GM12874 (cell line): ENCODE measurements around the gene PIK3R5.

Experiments
- TF ChIP-seq, protein P1 (sequence below): IDR thresholded peaks from 2 replicates; pipeline ENCODE4 v1.5.1; 2011; ENCODE audit warnings: low read depth, mild to moderate bottlenecking, control low read depth, low read length, moderate library complexity; ENCODE audit not compliant: insufficient read depth

Gene PIK3R5

DNA sequence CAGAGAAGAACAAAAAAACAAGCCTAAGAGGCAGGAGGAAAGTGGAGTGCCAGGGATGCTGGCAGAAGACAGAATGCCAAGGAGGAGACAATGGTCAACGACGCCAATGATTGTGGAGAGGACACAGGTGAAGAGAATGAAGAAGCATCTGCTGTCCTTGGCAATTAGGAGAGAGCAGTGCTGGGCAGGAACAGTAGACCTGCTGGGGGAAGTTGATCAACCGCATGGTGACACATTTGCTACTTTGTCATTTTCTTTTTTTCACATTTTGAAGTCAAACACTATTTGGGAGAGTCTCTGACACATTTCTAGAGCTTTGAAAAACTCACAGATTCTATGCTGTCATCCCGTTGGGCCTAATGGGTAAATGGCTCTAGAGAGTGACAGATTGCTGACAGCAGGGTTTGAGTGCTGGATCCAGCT lies 97.0 kb downstream of the PIK3R5 start:
- TF ChIP-seq, protein P1, sequence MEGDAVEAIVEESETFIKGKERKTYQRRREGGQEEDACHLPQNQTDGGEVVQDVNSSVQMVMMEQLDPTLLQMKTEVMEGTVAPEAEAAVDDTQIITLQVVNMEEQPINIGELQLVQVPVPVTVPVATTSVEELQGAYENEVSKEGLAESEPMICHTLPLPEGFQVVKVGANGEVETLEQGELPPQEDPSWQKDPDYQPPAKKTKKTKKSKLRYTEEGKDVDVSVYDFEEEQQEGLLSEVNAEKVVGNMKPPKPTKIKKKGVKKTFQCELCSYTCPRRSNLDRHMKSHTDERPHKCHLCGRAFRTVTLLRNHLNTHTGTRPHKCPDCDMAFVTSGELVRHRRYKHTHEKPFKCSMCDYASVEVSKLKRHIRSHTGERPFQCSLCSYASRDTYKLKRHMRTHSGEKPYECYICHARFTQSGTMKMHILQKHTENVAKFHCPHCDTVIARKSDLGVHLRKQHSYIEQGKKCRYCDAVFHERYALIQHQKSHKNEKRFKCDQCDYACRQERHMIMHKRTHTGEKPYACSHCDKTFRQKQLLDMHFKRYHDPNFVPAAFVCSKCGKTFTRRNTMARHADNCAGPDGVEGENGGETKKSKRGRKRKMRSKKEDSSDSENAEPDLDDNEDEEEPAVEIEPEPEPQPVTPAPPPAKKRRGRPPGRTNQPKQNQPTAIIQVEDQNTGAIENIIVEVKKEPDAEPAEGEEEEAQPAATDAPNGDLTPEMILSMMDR, result no peak

DNA sequence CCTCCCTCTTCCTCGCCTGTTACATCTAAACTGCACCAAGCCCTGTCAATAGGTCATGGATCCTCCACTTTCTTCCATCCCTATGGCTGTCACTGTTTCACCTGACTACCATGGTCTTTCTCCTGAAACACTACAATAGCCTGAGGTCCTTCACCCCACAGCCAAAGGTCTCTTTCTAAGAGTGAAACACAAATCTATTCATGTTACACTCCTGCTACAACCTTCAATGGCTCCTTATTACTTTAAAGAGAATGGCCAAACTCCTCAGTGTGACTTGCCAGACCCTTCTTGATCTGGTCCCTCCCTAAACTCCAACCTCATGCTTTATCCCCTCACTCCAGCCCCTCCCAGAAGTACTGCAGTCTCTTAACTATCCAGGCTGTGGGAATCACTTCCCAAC lies 97.4 kb downstream of the PIK3R5 start:
- TF ChIP-seq, protein P1, result no peak

DNA sequence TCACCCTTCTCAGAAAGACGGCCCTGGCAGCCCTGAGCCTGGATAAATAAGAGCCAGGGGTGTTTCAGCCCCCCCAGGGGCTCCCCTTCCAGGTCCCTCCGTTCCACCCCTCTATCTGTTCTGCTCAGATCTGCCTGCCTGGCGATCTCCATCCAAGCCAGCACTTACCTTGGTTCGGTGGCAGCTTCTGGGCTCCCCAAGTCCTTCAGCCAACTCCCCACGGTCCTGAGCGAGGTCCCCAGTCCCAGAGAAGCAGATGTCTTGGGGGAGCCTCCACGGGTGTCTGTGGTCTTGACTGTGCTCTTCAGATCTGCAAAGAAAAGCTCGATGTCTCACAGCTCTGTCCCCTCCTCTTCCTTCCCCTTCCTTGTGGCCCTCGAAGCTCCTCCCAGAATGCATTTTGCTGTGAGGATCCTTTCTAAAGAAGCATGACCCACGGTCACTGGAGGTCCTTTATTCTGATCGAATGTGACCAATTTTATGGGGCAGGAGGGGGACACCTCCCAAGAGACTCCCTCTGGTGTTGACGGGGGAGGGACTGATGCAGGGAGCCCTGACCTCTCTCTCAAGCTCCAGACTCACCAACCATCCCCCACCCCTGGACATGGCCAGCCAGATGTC lies 98.0 kb downstream of the PIK3R5 start, which contains the start of gene PIK3R6:
PIK3R6 (minus strand) TSS at position 314 of the 621 bp plus-strand sequence. CDS start 17,880 bp downstream, outside the sequence.
- TF ChIP-seq, protein P1, result no peak

DNA sequence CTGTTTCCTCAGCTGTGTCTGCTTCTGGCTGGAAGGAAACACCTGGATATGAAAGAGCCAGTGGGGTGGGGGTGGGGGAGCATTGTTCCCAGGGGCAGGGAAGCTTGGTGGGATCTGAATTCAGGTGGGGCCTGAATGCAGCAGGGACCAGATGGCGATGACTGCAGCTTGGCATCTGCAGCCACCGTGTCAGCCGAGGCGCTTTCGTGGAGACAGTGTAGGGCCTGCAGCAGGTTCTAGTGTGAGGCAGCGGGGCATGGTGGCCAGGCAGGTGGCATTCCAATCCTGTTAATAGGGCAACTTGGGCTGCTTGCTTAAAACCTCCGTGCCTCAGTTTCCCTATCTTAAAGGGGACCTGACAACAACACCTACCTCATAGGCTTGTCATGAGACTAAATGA lies 99.7 kb downstream of the PIK3R5 start:
- TF ChIP-seq, protein P1, result no peak

DNA sequence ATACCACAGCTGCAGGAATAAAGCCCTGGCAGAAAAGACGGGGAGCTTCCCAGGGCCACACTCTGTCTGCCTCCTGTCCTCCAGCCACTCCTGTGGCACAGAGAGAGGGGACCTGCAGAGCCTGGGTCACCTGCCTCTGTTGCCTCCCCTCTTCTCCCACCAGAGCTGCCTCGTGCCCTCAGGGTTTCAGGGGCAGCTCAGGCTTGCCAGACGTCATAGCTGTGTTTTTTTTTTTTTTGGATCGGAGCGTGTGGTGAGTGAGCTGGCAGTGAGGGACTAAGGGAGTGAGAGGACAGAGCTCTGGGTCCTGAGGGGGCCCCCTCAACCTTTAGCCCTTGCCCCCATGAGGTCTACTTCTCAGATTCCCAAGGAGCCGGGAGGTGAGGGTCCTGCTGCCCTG lies 100.1 kb downstream of the PIK3R5 start:
- TF ChIP-seq, protein P1, result no peak

DNA sequence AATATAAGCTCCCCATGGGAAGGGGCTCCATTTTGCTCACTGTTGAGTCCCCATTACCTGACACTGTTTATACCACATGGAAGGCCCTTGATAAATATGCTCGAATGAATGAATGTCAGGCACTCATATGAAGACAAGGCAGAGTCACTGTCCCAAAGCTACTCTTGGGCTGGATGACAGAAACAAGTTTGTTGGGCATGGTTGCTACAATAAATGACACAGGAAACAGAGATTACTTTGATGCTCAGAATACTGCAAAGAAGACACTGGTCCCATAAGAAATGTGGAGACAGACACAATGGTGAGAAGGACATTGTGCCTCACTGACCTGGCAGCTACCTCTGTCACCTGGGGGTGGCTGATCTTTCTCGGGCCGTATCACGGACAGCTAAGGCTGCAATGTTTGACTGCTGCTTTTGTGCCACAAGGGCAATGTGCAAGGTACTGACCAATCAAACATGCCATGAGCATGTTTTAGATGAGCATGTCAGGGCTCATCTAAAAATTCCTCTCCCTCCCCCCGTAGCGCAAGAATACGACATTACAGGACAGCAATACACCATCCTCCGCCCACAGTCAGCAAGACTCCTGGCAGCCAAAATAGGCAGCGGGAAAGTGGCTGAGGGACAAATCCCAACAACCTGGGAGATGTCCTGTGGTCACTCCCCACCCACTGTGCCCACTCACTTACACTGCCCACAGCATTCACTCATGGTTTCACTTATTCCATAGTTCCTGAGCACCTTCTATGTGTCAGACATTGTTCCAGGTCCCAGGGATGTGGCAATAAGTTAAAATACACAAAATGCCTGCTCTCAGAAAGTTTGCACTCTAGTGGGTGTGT lies 103.1 kb downstream of the PIK3R5 start:
- TF ChIP-seq, protein P1, result no peak

DNA sequence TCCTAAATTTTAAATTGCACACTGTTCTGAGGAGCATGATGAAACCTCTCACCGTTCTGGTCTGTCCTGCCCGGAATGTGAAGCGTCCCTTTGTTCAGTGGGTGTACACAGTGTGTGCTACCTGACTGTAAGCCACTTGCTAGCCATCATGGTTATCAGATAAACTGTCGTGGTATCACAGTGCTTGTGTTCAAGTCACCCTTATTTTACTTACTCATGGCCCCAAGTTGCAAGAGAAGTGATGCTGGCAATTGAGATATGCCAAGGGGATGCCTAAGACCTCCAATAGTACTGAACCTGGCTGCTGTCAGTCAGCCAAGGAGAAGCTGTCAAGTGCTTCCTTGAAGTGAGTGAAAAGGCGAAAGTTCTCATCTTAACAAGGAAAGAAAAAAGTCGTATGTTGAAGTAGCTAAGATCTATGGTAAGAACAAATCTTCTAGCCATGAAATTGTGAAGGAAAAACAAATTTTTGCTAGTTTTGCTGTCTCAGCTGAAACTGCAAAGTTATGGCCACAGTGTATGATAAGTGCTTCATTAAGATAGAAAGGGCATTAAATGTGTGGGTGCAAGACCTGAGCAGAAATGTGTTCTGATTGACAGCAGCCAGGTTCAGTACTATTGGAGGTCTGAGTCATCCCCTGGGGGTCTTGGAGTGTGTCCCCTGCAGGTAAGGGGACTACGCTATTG lies 103.9 kb downstream of the PIK3R5 start:
- TF ChIP-seq, protein P1, result no peak
